IPS DF 19.7 (cell line): Measurements from ENCODE around the gene TMEM120A.
"Not testable (repeated sequence)": the region's sequence is repeated elsewhere in the genome, so short reads cannot be mapped to it uniquely, and the experiment has no call there.

Experiments
- DNase-seq: peaks from one replicate; pipeline ENCODE4 v3.0.0-alpha.2; 2013; ENCODE audit warnings: low read depth, low spot score

TMEM120A gene

GRCh38 chr7:75994388-75995051, at the start of gene TMEM120A:
Gene TMEM120A (minus strand): TSS chr7:75994595. CDS start chr7:75994570, 25 bp downstream.
- no peak for DNase-seq

- DNase-seq: no peak
These were observed 45.7 kb upstream of the TMEM120A start for GRCh38 chr7:76040126-76040525.

- DNase-seq: no peak
These were observed 42.9 kb upstream of the TMEM120A start for GRCh38 chr7:76037310-76037709.

- no peak for DNase-seq
These were observed 37.6 kb upstream of the TMEM120A start for GRCh38 chr7:76031964-76032363.

- DNase-seq: not testable (repeated sequence)
These were observed 35.3 kb upstream of the TMEM120A start for GRCh38 chr7:76029682-76030081.

GRCh38 chr7:76023002-76023401, 28.6 kb upstream of the TMEM120A start:
- no peak for DNase-seq

- no peak for DNase-seq
These were observed 27.8 kb upstream of the TMEM120A start for GRCh38 chr7:76022026-76022780.

GRCh38 chr7:76020031-76020714, 25.8 kb upstream of the TMEM120A start:
- DNase-seq: no peak

GRCh38 chr7:76018520-76018919, 24.1 kb upstream of the TMEM120A start:
- DNase-seq: not testable (repeated sequence)

- no peak for DNase-seq
These were observed 22.0 kb upstream of the TMEM120A start for GRCh38 chr7:76016191-76016947.

- no peak for DNase-seq
These were observed 17.1 kb upstream of the TMEM120A start for GRCh38 chr7:76011442-76011861.

- DNase-seq: no peak
These were observed 15.5 kb upstream of the TMEM120A start for GRCh38 chr7:76009672-76010600.

- DNase-seq: no peak
These were observed 13.8 kb upstream of the TMEM120A start for GRCh38 chr7:76008156-76008687.

GRCh38 chr7:76005004-76005403, 10.6 kb upstream of the TMEM120A start:
- DNase-seq: not testable (repeated sequence)

GRCh38 chr7:76003351-76003750, 9.0 kb upstream of the TMEM120A start:
- DNase-seq: no peak

GRCh38 chr7:76002822-76003221, 8.4 kb upstream of the TMEM120A start:
- DNase-seq: no peak

- DNase-seq: no peak
These were observed 7.7 kb upstream of the TMEM120A start for GRCh38 chr7:76002139-76002538.

GRCh38 chr7:76000566-76000965, 6.2 kb upstream of the TMEM120A start:
- no peak for DNase-seq

GRCh38 chr7:75998038-75998437, 3.6 kb upstream of the TMEM120A start:
- DNase-seq: no peak

- DNase-seq: no peak
These were observed 2.1 kb upstream of the TMEM120A start for GRCh38 chr7:75996476-75996875.
